HCT116 (cell line): ENCODE measurements around the gene BMF. TPM values are rescaled to one million over a fixed set of nuclear protein-coding genes. Genes with fewer than 3 reads are reported as not detected.

Experiments
- ATAC-seq: fragments of 200-7000 bp; cut with Tn5 transposase; 2 replicates; pipeline ENCODE4 v1.9.1; 2020; ENCODE audit warnings: mild to moderate bottlenecking, moderate library complexity
- BruUV-seq: library from RNA; stranded (reverse); fragments of 400-500 nt; replicated peaks from 2 replicates; lab custom pipeline; 2021; lab: Mats Ljungman, UMichigan
- CTCF ChIA-PET: fragments of 300-600 bp; sonication (Branson Sonifier 250); formaldehyde crosslinking; loops from one replicate; lab custom pipeline; 2021; ENCODE audit warnings: antibody characterized with exemption; lab: Charles Lee
- POLR2A ChIA-PET: fragments of 300-600, 350-600 bp; sonication (Branson Sonifier 250); formaldehyde crosslinking; loops from one replicate; lab custom pipeline; 2021; ENCODE audit warnings: antibody characterized with exemption; lab: Charles Lee
- RAD21 ChIA-PET, 2 experiments: fragments of 300-600 bp; sonication (Branson Sonifier 250); formaldehyde crosslinking; loops; one replicate each; lab custom pipeline; 2023; ENCODE audit warnings: low total read pairs in 2 of 2; ENCODE audit not compliant: uncharacterized antibody in 2 of 2, unreplicated experiment in 2 of 2, low non-redundant PET in 1 of 2; lab: Charles Lee
- DNase-seq: peaks from one replicate; pipeline ENCODE4 v3.0.0-alpha.2; 2010; ENCODE audit warnings: low read depth, low spot score
- H2AFZ ChIP-seq: fragments of 200-600 bp; shearing (Covaris generic), sonication (generic); 2 replicates; pipeline ENCODE4 v1.6.1; 2017; ENCODE audit warnings: low read depth, mixed run types, mixed read lengths, antibody characterized with exemption, low read length; ENCODE audit not compliant: poor library complexity, severe bottlenecking
- H3K27ac ChIP-seq: 2 replicates; pipeline ENCODE4 v1.5.1; 2012; ENCODE audit warnings: low read depth, low read length
- H3K27me3 ChIP-seq: fragments of 200-600 bp; sonication (generic); 2 replicates; pipeline ENCODE4 v1.6.1; 2016; ENCODE audit warnings: mixed run types, low read length, mixed read lengths; ENCODE audit not compliant: insufficient read depth
- H3K36me3 ChIP-seq, 2 experiments: fragments of 200-500 bp in 1 of 2; fragments of 200-600 bp in 1 of 2; sonication (Bioruptor generic) in 1 of 2; sonication (generic) in 1 of 2; 2 replicates each; pipeline versions ENCODE4 v1.5.1 to v1.6.1; 2014 to 2016; ENCODE audit warnings: low read length in 2 of 2, inconsistent platforms in 1 of 2, mixed read lengths in 1 of 2, mixed run types in 1 of 2; ENCODE audit not compliant: insufficient read depth in 2 of 2, control insufficient read depth in 1 of 2
- H3K4me1 ChIP-seq, 2 experiments: fragments of 200-600 bp in 1 of 2; sonication (generic) in 1 of 2; 2 replicates each; pipeline versions ENCODE4 v1.5.1 to v1.6.1; 2012 to 2017; ENCODE audit warnings: low read length in 2 of 2, inconsistent platforms in 1 of 2, mild to moderate bottlenecking in 1 of 2, mixed read lengths in 1 of 2, mixed run types in 1 of 2, moderate library complexity in 1 of 2; ENCODE audit not compliant: insufficient read depth in 2 of 2, control insufficient read depth in 1 of 2
- H3K4me2 ChIP-seq: fragments of 200-600 bp; sonication (generic); 2 replicates; pipeline ENCODE4 v1.6.1; 2017; ENCODE audit warnings: mixed run types, low read length, mixed read lengths
- H3K4me3 ChIP-seq, 2 experiments: fragments of 200-600 bp in 1 of 2; sonication (generic) in 1 of 2; replicated peaks in 1 of 2; 2 replicates each; pipeline ENCODE4 v1.5.1; 2011 to 2016; ENCODE audit warnings: low read length in 2 of 2, control low read depth in 1 of 2, low read depth in 1 of 2, mild to moderate bottlenecking in 1 of 2, mixed read lengths in 1 of 2, mixed run types in 1 of 2
- H3K79me2 ChIP-seq: fragments of 200-600 bp; sonication (generic); 2 replicates; pipeline ENCODE4 v1.6.1; 2017; ENCODE audit warnings: mild to moderate bottlenecking, mixed run types, low read length, moderate library complexity, mixed read lengths; ENCODE audit not compliant: insufficient read depth
- H3K9ac ChIP-seq: fragments of 200-600 bp; sonication (generic); 2 replicates; pipeline ENCODE4 v1.6.1; 2016; ENCODE audit warnings: low read length, mixed read lengths
- H3K9me2 ChIP-seq: fragments of 200-600 bp; sonication (generic), shearing (Covaris generic); 2 replicates; pipeline ENCODE4 v1.6.1; 2017; ENCODE audit warnings: mixed run types, mild to moderate bottlenecking, moderate library complexity; ENCODE audit not compliant: insufficient read depth
- H3K9me3 ChIP-seq, 2 experiments: fragments of 200-500 bp in 1 of 2; fragments of 200-600 bp in 1 of 2; sonication (Bioruptor generic) in 1 of 2; sonication (generic) in 1 of 2; 2 replicates each; pipeline ENCODE4 v1.6.1; 2014 to 2017; ENCODE audit warnings: low read length in 2 of 2, mixed read lengths in 2 of 2, inconsistent platforms in 1 of 2, low read depth in 1 of 2, mild to moderate bottlenecking in 1 of 2, mixed run types in 1 of 2, moderate library complexity in 1 of 2; ENCODE audit not compliant: control insufficient read depth in 1 of 2, insufficient read depth in 1 of 2
- H4K20me1 ChIP-seq: fragments of 200-600 bp; sonication (generic), shearing (Covaris generic); 2 replicates; pipeline ENCODE4 v1.6.1; 2017; ENCODE audit warnings: mixed run types, mild to moderate bottlenecking, moderate library complexity; ENCODE audit not compliant: insufficient read depth
- CBX3 ChIP-seq: IDR thresholded peaks from 2 replicates; pipeline ENCODE4 v1.6.1; 2012; ENCODE audit warnings: low read depth
- CEBPB ChIP-seq: IDR thresholded peaks from 2 replicates; pipeline ENCODE4 v1.6.1; 2012; ENCODE audit warnings: low read depth
- EGR1 ChIP-seq: IDR thresholded peaks from 2 replicates; pipeline ENCODE4 v1.6.1; 2012; ENCODE audit warnings: low read depth
- ELF1 ChIP-seq: IDR thresholded peaks from 2 replicates; pipeline ENCODE4 v1.6.1; 2012; ENCODE audit warnings: low read depth, borderline replicate concordance
- EZH2 ChIP-seq: fragments of 200-600 bp; sonication (generic); IDR thresholded peaks from 2 replicates; pipeline ENCODE4 v1.6.1; 2017; ENCODE audit warnings: antibody characterized with exemption, mixed run types
- EZH2phosphoT487 ChIP-seq: fragments of 200-600 bp; IDR thresholded peaks from 2 replicates; pipeline ENCODE4 v1.6.1; 2018; ENCODE audit warnings: antibody characterized with exemption, borderline replicate concordance
- POLR2A ChIP-seq: IDR thresholded peaks from 2 replicates; pipeline ENCODE4 v1.7.0; 2011; ENCODE audit warnings: borderline replicate concordance; ENCODE audit not compliant: insufficient read depth, insufficient read length; ENCODE audit errors: extremely low read depth
- POLR2AphosphoS5 ChIP-seq: IDR thresholded peaks from 2 replicates; pipeline ENCODE4 v1.6.1; 2011; ENCODE audit warnings: mild to moderate bottlenecking, low read depth, low read length, moderate library complexity
- SIN3A ChIP-seq: IDR thresholded peaks from 2 replicates; pipeline ENCODE4 v1.6.1; 2012; ENCODE audit warnings: low read depth
- TCF7L2 ChIP-seq: IDR thresholded peaks from 2 replicates; pipeline ENCODE4 v1.7.0; 2011; ENCODE audit warnings: borderline replicate concordance, inconsistent platforms; ENCODE audit not compliant: insufficient read depth, insufficient read length; ENCODE audit errors: extremely low read depth
- ZFX ChIP-seq: fragments of 450-650 bp; IDR thresholded peaks from 2 replicates; pipeline ENCODE4 v1.6.1; 2017
- ZNF274 ChIP-seq: fragments of 200-500 bp; sonication (Bioruptor generic); IDR thresholded peaks from 2 replicates; pipeline ENCODE4 v1.6.1; 2014; ENCODE audit warnings: mild to moderate bottlenecking, low read depth, low read length, inconsistent platforms
- intact Hi-C: fragments of 100-400 bp; cut with micrococcal nuclease; formaldehyde crosslinking; loops from 2 replicates; pipeline ENCODE4 v1.10.0; 2022
- total RNA-seq: library from RNA; stranded (reverse); gene quantifications from one replicate; pipeline ENCODE4 v1.2.1, GENCODE V29; 2021; ENCODE audit not compliant: unreplicated experiment
- TF ChIP-seq, protein P1 (sequence below): IDR thresholded peaks from 2 replicates; pipeline ENCODE4 v1.6.1; 2012
- TF ChIP-seq, protein P2 (sequence below): IDR thresholded peaks from 2 replicates; pipeline ENCODE4 v1.6.1; 2011; ENCODE audit warnings: mild to moderate bottlenecking, low read length, moderate library complexity; ENCODE audit not compliant: insufficient replicate concordance; ENCODE audit errors: extremely low read depth
- TF ChIP-seq, protein P3 (sequence below): IDR thresholded peaks from 2 replicates; pipeline ENCODE4 v1.6.1; 2012

The BMF gene
- total RNA-seq, 1 experiment from 2014 or later = 1.0 TPM

DNA sequence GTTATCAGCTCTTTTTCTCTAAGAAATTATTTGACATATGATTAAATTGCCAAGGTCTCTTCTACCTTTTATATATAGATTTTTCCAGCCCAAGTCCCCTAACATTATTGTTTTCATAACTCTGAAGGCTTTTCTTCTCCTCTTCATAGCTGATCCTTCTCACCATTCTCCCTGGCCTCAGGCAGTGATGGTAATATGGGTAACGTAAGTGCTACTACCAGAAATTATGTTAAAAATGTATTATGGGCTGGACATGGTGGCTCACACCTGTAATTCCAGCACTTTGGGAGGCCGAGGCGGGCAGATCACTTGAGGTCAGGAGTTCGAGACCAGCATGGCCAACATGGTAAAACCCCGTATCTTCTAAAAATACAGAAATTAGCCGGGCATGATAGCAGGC is 29.2 kb downstream of the BMF start:
- Histone ChIP-seq H3K9me2 (no peaks in the 10 kb centered on the region), H3K9ac (no peak overlapping the region), H3K36me3 (no peaks in the 10 kb centered on the region), H3K27me3 (peaks cover 18% of the 10 kb centered on the region; the same call in 1 of the 2 replicates), H3K27ac (no peak overlapping the region), H3K9me3 (no peaks in the 10 kb centered on the region), H4K20me1 (no peaks in the 10 kb centered on the region), H3K4me1 (peaks cover 17 to 23% of the 10 kb centered on the region in 2 experiments), H3K4me2 (no peak overlapping the region), H3K79me2 (no peaks in the 10 kb centered on the region), H3K4me3 (no peak overlapping the region), H2AFZ (no peak overlapping the region)
- RAD21 ChIA-PET = no interaction called here
- CTCF ChIA-PET = no interaction called here
- TF ChIP-seq POLR2A (no peak), ZFX (no peak), EGR1 (no peak), POLR2AphosphoS5 (no peak), ELF1 (no peak), SIN3A (no peak), EZH2phosphoT487 (no peak), EZH2 (no peak), TCF7L2 (no peak), CBX3 (no peak), CEBPB (no peak), ZNF274 (no peak)
- TF ChIP-seq, protein P1, sequence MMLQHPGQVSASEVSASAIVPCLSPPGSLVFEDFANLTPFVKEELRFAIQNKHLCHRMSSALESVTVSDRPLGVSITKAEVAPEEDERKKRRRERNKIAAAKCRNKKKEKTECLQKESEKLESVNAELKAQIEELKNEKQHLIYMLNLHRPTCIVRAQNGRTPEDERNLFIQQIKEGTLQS = no peak
- TF ChIP-seq, protein P2, sequence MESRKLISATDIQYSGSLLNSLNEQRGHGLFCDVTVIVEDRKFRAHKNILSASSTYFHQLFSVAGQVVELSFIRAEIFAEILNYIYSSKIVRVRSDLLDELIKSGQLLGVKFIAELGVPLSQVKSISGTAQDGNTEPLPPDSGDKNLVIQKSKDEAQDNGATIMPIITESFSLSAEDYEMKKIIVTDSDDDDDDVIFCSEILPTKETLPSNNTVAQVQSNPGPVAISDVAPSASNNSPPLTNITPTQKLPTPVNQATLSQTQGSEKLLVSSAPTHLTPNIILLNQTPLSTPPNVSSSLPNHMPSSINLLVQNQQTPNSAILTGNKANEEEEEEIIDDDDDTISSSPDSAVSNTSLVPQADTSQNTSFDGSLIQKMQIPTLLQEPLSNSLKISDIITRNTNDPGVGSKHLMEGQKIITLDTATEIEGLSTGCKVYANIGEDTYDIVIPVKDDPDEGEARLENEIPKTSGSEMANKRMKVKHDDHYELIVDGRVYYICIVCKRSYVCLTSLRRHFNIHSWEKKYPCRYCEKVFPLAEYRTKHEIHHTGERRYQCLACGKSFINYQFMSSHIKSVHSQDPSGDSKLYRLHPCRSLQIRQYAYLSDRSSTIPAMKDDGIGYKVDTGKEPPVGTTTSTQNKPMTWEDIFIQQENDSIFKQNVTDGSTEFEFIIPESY = no peak
- TF ChIP-seq, protein P3, sequence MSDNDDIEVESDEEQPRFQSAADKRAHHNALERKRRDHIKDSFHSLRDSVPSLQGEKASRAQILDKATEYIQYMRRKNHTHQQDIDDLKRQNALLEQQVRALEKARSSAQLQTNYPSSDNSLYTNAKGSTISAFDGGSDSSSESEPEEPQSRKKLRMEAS = no peak
- BruUV-seq = no TSS peak
- DNase-seq (no peak), ATAC-seq (no peak)
- POLR2A ChIA-PET = no interaction called here
- intact Hi-C loops = no loop called here
